ENCODE results near the gene ERICH4. TPM values are rescaled to one million over a fixed set of nuclear protein-coding genes. Genes with fewer than 3 reads are reported as not detected.
A peak's percentile ranks its signal among the peaks of the same experiment; 100 is the strongest.

Gene ERICH4
- total and polyA plus RNA-seq, 2 of the 13 experiments (the other 11 are each of a cell fraction or from before 2014, with no cell fraction given), result 0.40 to 0.64 TPM

DNA sequence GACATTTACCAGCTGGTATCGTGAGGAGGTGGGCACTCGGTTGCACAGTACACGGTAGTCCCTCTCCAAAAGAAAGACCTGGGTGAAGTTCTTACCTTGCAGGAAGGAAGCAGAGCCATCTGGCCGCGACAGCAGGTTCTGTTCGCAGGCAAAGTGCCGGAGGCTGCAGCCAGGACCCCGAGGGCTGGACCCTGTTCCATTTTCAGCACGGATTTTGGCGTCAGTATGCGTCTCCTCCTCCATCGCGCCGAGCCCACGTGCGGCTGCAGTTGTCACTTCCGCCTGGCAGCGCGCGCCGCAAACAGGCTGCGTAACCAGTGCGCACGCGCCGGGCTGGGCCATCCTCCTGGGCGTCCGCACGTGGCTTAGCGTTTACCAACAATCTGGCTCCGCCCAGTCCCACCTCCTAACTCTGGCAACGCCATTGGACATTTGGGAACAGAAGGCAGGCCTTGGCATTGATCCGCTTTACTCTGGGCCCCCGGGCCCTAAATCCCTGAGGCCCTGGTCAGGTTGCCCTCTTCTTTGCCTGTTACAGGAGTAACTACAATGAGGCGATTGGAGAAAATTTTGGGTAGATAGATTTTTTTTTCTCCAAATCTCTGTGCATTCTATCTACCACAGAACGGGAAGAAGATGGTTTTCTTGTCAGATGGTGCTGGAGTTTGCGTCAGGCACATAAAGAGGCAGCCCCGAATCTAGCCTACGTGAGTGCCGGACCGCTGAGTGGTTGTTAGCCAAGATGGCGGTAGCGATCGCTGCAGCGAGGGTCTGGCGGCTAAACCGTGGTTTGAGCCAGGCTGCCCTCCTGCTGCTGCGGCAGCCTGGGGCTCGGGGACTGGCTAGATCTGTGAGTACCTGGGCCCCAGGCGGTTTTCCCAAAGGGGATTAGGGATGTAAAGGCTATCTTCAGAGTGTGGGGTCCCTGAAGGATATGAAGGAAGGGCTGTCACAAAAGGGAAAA, 45.6 kb upstream of the ERICH4 start, which contains the start of the genes BCKDHA and EXOSC5 (continued):
- TF ChIP-seq GPBP1L1 (CRISPR knock-in tag; IDR thresholded peaks at IDR 0.05) (no peak), FLYWCH1 (CRISPR knock-in tag; IDR thresholded peaks at IDR 0.05) (no peak), JUND (CRISPR knock-in tag; IDR thresholded peaks at IDR 0.05) (peak; percentile 55; the same call in 1 of the 2 replicates), MAZ (IDR thresholded peaks at IDR 0.05; ENCODE audit: borderline replicate concordance, low read depth, low read length) (0 out of 2 replicates have a peak, but pooled peaks have one; percentile 34), MAZ (CRISPR knock-in tag; IDR thresholded peaks at IDR 0.05; ENCODE audit: low read depth) (peak; percentile 65; the same call in 1 of the 2 replicates), PCBP2 (optimal IDR thresholded peaks at IDR 0.05; ENCODE audit: low read depth, low read length, poor library complexity, severe bottlenecking) (no peak), ZNF746 (CRISPR knock-in tag; IDR thresholded peaks at IDR 0.05) (peak; percentile 56; the same call in 1 of the 2 replicates), NONO (IDR thresholded peaks at IDR 0.05) (no peak), NONO (CRISPR knock-in tag; conservative IDR thresholded peaks at IDR 0.05) (peak; percentile 67; the same call in 1 of the 2 replicates), NFE2L2 (IDR thresholded peaks at IDR 0.05; ENCODE audit: low read length) (no peak), ATAD3A (CRISPR knock-in tag; IDR thresholded peaks at IDR 0.05) (no peak), KDM2A (CRISPR knock-in tag; IDR thresholded peaks at IDR 0.05; ENCODE audit: borderline replicate concordance, low read depth) (peak; percentile 61; the same call in 1 of the 2 replicates), ZSCAN31 (CRISPR knock-in tag; IDR thresholded peaks at IDR 0.05; ENCODE audit: low read depth) (peak; percentile 60), KLF13 (CRISPR knock-in tag; IDR thresholded peaks at IDR 0.05) (0 out of 2 replicates have a peak, but pooled peaks have one; percentile 68), TARDBP (CRISPR knock-in tag; IDR thresholded peaks at IDR 0.05) (peak; percentile 46; the same call in 1 of the 2 replicates), ZNF577 (CRISPR knock-in tag; IDR thresholded peaks at IDR 0.05; ENCODE audit: borderline replicate concordance, low read depth) (no peak)
- TF ChIP-seq, protein P1, sequence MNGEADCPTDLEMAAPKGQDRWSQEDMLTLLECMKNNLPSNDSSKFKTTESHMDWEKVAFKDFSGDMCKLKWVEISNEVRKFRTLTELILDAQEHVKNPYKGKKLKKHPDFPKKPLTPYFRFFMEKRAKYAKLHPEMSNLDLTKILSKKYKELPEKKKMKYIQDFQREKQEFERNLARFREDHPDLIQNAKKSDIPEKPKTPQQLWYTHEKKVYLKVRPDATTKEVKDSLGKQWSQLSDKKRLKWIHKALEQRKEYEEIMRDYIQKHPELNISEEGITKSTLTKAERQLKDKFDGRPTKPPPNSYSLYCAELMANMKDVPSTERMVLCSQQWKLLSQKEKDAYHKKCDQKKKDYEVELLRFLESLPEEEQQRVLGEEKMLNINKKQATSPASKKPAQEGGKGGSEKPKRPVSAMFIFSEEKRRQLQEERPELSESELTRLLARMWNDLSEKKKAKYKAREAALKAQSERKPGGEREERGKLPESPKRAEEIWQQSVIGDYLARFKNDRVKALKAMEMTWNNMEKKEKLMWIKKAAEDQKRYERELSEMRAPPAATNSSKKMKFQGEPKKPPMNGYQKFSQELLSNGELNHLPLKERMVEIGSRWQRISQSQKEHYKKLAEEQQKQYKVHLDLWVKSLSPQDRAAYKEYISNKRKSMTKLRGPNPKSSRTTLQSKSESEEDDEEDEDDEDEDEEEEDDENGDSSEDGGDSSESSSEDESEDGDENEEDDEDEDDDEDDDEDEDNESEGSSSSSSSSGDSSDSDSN (CRISPR knock-in tag; IDR thresholded peaks at IDR 0.05), result no peak
- TF ChIP-seq, protein P2, sequence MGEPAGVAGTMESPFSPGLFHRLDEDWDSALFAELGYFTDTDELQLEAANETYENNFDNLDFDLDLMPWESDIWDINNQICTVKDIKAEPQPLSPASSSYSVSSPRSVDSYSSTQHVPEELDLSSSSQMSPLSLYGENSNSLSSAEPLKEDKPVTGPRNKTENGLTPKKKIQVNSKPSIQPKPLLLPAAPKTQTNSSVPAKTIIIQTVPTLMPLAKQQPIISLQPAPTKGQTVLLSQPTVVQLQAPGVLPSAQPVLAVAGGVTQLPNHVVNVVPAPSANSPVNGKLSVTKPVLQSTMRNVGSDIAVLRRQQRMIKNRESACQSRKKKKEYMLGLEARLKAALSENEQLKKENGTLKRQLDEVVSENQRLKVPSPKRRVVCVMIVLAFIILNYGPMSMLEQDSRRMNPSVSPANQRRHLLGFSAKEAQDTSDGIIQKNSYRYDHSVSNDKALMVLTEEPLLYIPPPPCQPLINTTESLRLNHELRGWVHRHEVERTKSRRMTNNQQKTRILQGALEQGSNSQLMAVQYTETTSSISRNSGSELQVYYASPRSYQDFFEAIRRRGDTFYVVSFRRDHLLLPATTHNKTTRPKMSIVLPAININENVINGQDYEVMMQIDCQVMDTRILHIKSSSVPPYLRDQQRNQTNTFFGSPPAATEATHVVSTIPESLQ (CRISPR knock-in tag; conservative IDR thresholded peaks at IDR 0.05), result no peak; the same call in 1 of the 2 replicates
- TF ChIP-seq, protein P3, sequence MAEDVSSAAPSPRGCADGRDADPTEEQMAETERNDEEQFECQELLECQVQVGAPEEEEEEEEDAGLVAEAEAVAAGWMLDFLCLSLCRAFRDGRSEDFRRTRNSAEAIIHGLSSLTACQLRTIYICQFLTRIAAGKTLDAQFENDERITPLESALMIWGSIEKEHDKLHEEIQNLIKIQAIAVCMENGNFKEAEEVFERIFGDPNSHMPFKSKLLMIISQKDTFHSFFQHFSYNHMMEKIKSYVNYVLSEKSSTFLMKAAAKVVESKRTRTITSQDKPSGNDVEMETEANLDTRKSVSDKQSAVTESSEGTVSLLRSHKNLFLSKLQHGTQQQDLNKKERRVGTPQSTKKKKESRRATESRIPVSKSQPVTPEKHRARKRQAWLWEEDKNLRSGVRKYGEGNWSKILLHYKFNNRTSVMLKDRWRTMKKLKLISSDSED (CRISPR knock-in tag; IDR thresholded peaks at IDR 0.05), result no peak
- TF ChIP-seq, protein P4, sequence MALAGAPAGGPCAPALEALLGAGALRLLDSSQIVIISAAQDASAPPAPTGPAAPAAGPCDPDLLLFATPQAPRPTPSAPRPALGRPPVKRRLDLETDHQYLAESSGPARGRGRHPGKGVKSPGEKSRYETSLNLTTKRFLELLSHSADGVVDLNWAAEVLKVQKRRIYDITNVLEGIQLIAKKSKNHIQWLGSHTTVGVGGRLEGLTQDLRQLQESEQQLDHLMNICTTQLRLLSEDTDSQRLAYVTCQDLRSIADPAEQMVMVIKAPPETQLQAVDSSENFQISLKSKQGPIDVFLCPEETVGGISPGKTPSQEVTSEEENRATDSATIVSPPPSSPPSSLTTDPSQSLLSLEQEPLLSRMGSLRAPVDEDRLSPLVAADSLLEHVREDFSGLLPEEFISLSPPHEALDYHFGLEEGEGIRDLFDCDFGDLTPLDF (CRISPR knock-in tag; IDR thresholded peaks at IDR 0.05), result peak; percentile 84

Measured in HepG2 (cell line).